Erythroblast (primary cell): Measurements from ENCODE around the gene SLFN13.
"Not testable (repeated sequence)": the region's sequence is repeated elsewhere in the genome, so short reads cannot be mapped to it uniquely, and the experiment has no call there.

Experiments
- DNase-seq, 2 experiments: peaks; one replicate each; lab custom pipeline; 2025; lab: John Stamatoyannopoulos, UW
- GATA1 ChIP-seq: IDR thresholded peaks from 2 replicates; pipeline ENCODE4 v1.6.1; 2011; ENCODE audit warnings: low read depth, mild to moderate bottlenecking, control low read depth, low read length, moderate library complexity
- POLR2A ChIP-seq: IDR thresholded peaks from 2 replicates; pipeline ENCODE4 v1.6.1; 2011; ENCODE audit warnings: mild to moderate bottlenecking, low read length

SLFN13 gene

DNA sequence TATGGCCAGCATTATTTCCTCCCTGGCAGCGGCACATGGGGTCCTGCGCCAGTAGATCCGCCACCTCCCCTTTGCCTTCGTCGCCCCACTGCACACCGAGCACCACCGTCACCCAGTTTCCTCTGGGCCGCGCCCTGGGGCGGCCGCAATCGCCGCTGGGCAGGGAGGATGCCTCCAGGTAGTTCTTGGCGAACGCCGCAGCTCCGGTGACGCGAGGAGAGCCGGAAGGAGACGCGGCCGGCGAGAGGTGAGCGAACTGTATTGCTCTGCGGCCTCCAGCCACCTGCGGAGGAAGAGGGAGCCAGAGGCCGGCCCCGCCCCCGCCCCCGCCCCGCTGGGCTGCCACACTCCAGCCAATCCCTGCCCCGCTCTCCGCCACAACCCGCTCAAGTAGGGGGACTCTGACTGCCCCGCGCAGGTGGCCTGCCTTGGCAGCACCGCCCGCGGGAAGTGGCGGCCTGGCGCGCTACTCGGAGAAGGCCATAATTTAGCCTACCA is 11.8 kb upstream of the SLFN13 start:
- no peak for TF ChIP-seq POLR2A
- TF ChIP-seq GATA1 = no peak
- DNase-seq = peak; percentile 15 to 22

DNA sequence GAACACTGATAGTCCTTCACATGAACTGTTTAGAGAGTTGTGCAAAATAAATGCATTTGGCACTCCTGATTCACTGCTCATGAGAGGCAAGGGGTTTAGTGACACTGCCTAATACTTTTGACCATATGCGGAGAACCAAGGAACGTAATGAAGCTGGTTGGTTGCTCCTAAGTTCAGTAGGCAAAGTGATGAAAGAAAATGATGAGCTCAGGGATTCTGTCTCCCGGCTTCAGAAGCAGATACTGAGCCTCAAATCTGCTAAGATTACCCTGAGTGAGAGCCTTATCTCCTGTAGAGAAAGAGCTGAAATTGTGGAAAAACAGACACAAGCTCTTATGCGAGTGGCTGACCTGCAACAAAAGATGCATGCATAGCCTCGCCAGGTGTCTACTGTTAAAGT is 5.5 kb upstream of the SLFN13 start:
- not testable (repeated sequence) for DNase-seq

DNA sequence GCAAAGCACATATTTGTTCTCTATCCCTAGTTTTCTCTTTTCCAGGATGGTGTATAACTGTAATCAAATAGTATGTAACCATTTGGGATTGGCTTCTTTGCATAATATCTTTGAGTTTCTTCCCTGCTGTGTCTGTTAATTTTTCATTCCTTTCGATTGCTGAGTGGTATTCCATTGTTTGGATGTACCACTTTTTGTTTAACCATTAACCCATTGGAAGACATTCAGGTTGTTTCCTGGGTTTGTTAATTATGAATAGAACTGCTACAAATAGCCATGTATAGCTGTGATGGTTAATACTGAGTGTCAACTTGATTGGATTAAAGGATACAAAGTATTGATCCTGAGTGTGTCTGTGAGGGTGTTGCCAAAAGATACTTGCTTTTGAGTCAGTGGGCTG is 4.6 kb upstream of the SLFN13 start:
- no peak for DNase-seq
- no peak for TF ChIP-seq GATA1
- TF ChIP-seq POLR2A = no peak

DNA sequence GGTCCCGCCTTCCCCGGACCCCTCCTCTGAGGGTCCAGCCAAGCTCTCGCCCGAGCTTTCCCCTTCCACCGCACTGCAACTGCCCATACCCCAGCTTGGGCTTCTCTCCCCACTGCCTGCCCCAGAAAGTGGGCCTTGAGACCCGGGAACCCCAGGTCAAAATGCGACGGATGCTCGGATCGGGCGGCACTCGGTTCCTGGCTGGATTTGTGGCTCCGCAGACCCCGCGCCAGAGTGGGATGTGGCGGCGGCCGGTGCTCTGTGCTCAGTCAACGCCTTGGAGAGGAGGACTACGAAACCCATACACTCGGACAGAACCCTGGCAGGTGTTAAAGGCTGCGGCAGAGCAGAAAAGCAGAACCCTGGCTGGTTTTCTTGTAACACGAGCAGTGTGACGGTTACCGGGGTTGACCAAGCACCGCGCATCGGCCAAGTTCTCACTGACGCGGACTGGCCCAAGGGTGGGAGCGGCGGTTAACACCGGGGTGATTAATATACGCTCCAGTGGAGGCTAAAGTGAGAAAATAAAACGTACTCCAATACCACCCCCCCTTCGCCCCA is 885 bp upstream of the SLFN13 start:
- DNase-seq = peak; percentile 21 to 42
- no peak for TF ChIP-seq POLR2A
- no peak for TF ChIP-seq GATA1

DNA sequence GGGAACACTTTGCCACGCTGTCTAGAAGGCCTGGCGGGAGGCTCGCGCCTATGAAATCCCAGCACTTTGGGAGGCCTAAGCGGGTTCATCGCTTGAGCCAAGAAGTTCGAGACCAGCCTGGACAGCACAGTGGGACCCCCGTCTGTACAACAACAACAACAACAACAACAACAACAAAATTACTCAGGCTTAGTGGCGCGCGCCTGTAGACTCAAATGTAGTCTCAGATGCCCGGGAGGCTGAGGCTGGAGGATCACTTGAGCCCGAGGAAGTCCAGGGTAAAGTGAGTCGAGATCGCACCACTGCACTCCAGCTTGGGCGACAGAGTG is 297 bp upstream of the SLFN13 start:
- DNase-seq = no peak
- TF ChIP-seq GATA1 (no peak), POLR2A (peak; percentile 30)

DNA sequence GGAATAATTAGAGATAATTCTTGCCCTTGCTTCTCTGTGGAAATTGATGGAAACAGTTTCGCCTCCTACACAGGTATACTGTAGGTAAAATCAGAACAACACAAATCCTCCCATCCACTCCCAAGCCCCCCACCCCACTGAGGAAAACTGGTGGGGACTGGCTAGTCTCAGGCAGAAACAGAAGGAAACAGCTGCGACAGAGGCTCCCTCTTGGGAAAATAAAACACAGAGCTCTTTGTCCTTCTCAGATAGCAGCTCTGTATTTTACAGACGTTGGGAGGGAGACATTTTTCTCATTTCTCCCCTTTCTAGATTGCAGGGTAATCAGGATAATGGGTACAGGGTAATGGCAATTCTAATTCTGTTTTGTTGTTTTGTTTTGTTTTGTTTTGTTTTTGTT is 1.1 kb downstream of the SLFN13 start:
- DNase-seq = peak; percentile 29 to 31
- no peak for TF ChIP-seq POLR2A
- TF ChIP-seq GATA1 = no peak

DNA sequence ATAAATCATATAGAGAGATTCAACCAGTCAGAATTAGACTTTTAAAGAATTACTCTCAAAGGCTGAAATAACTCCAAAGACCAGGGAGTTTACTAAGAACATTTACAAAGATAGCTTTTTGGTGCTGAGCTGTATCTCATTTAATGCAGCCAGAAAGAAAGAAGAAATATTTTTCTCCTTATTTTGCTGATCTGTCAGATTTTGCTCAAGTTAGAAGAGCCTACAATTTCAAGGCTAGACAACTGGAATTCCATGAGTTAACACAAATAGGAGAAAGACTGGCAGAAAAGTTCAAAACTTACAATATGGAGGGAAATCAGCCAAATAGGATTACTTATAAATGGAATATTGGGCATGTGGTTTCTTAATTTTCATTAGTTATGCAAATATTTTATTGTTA is 10.1 kb downstream of the SLFN13 start:
- TF ChIP-seq GATA1 (no peak), POLR2A (no peak)
- DNase-seq = no peak

DNA sequence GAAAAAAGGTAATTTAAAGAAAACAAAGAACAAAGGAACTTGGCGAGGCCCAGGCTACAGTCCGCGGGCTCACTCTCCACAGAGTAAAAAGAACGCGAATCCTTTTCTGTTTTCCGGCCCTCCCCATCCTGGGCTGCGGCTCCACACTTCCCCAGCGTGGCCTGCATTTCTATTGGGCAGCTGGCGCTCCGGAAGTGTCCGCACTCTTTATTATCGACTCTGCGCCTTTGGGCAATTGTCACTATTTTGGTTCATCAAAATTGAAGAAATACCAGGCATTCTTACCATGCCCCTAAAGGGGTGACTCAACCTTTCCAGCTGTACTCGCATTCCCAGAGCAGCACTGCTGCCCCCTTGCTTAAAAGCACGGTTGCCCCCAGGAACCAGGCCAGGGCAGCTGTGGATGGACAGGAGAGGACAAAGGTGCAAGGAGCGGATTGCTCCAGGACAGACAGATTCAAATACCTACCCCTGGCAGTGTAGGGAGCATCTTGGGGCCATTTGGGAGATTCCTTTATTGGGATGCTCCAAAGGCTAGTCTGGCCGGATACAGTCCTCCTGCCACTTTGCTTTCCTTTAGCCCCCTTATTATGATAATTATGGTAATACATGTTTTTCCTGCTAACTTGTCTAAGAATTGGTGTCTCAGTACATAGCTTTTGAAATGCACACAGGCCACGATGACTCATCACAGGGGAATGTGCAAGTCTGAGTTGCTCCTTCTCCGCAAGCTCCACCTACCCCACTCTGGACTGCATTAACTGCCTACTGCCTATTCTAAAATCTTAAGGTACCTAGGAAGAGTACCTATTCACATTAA is 15.3 kb downstream of the SLFN13 start:
- DNase-seq = peak; percentile 57 to 72
- TF ChIP-seq POLR2A = no peak
- no peak for TF ChIP-seq GATA1

DNA sequence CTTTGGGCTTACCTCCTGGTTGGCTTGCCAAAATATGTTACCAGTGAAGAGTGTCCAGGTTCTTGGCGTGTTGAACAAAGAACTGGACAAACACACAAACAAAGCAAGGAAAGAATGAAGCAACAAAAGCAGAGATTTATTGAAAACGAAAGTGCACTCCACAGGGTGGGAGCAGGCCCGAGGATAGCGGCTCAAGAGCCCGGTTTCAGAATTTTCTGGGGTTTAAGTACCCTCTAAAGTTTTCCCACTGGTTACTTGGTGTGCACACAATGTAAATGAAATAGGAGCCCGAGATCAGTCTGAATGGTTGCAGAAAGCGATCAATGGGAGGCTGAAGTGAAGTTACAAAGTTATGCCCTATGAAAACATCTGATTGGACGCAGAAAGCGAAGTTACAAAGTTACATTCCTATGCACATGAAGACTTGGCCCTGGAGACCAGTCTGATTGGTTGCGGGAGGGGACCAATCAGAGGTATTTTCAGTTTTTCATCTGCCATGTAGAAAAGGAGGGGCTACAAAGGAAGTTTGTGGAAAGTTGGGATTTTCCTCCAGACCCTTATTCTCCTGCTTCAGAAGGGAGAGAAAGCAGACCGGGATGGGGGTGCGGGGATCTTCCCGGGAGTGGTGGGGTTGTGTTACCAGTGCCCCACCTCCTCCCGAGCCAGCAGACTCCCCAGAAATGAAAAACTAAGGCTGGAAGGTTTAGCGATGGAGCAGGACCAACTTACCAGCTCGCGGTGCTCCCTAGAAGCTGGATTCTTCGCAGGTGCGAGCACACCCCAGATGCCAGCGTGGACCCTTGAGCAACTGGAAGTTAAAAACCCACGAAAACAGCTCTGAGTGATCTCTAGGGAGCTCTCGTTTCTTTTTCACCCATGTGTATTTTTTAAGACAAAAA is 16.1 kb downstream of the SLFN13 start, which contains the start of gene SLFN12:
SLFN12 (minus strand) TSS at position 325 of the 899 bp plus-strand sequence. CDS start 9,472 bp downstream, outside the sequence.
- TF ChIP-seq GATA1 = no peak
- no peak for TF ChIP-seq POLR2A
- DNase-seq = peak; percentile 43 to 58

DNA sequence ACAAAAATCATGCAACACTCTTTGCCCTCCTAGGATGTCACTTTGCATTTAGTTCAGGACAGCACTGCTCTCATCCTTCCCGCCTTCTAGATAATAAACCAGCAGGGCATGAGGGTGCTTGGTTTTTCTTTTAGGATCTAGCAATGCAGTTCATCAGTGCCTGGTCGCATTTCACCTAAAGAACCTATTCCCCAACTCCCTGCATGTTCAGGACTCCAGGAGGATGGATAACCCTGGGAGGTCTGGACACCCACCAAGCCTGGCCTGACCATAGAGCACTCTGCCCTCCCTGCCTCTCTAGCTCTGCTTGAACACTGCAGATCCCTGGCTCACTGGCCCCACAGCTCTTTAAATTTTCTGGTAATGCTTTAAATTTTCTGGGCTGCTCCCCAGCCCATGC is 18.9 kb downstream of the SLFN13 start:
- TF ChIP-seq POLR2A (no peak), GATA1 (no peak)
- no peak for DNase-seq

DNA sequence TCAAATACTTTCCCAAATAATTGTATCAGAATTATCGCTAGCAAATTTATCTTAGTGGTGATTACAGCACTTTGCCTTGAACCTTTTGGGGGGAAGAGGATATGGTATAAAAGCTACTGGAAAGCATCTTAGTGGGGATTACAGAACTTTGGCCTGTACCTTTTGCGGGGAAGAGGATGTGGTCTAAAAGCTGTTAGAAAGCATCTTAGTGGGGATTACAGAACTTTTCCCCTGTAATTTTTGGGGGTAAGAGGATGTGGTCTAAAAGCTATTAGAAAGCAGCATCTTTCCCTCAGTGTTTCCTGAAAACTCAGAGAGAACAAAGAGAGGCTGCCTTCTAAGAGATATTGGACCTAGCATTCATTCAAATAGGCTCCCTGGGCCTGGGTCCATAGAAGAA is 20.3 kb downstream of the SLFN13 start:
- no peak for DNase-seq
- no peak for TF ChIP-seq POLR2A
- TF ChIP-seq GATA1 = no peak

DNA sequence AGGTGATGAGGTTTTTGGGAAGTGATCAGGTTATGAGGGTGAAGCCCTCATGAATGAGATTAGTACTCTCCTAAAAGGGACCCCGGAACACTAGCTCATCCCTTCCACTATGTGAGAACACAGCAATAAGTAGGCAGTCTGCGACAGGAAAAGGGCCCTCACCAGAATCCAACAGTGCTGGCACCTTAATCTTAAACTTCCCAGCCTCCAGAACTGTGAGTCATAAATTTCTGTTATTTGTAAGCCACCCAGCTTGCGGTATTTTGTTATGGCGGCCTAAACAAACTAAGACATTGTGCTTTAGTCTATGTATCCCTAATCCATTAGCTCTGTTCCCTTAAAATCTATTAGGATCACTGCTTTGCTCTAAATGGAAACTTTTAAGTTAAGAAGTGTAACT is 24.8 kb downstream of the SLFN13 start:
- TF ChIP-seq GATA1 = no peak
- no peak for TF ChIP-seq POLR2A
- DNase-seq = no peak

DNA sequence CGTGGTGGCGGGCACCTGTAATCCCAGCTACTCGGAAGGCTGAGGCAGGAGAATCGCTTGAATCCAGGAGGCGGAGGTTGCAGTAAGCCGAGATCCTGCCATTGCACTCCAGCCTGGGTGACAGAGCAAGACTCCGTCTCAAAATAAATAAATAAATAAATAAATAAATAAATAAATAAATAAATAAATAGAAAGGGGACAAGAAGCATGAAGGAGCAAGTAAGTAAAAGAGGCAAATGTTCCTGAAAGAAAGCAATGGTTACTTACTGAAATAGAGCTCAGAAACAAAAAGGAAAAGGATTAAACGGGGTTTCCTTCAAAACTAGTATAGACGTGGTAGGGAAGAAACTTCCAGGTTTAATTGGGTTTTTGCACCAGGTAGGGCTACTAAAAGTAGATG is 27.5 kb downstream of the SLFN13 start:
- not testable (repeated sequence) for DNase-seq

DNA sequence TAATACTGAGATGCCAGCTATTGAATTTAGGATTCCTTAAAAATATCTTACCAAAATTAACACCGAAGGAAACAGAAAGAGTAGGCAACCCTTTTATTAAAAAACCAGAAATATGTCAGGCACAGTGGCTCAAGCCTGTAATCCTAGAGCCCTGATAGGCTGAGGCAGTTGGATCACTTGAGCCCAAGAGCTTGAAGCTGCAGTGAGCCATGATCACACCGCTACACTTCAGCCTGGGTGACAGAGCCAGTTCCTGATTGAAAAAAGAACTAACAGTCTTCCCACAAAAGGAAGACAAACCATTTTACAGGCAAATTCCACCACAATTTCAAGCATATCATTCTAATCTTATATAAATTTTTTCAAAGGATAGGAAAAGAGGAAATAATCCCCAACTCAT is 31.9 kb downstream of the SLFN13 start:
- DNase-seq = no peak
- TF ChIP-seq POLR2A (no peak), GATA1 (no peak)

DNA sequence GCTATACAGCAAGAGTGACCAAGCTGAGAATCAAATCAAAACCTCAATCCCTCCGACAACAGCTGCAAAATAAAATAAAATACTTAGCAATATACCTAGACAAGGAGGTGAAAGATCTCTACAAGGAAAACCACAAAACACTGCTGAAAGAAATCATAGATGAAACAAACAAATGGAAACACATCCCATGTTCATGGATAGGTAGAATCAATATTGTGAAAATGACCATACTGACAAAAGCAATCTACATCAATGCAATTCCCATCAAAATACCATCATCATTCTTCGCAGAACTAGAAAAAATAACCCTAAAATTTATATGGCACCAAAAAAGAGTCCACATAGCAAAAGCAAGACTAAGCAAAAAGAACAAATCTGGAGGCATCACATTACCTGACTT is 33.9 kb downstream of the SLFN13 start:
- not testable (repeated sequence) for DNase-seq
